GM19452 (cell line): ENCODE results near the gene GLB1L3.
A peak's percentile ranks its signal among the peaks of the same experiment; 100 is the strongest.

ENCODE experiments used
- ATAC-seq: cut with Tn5 transposase; IDR thresholded peaks from one replicate; pipeline ENCODE4 v1.9.1; 2021; ENCODE audit not compliant: unreplicated experiment

GLB1L3 gene

DNA sequence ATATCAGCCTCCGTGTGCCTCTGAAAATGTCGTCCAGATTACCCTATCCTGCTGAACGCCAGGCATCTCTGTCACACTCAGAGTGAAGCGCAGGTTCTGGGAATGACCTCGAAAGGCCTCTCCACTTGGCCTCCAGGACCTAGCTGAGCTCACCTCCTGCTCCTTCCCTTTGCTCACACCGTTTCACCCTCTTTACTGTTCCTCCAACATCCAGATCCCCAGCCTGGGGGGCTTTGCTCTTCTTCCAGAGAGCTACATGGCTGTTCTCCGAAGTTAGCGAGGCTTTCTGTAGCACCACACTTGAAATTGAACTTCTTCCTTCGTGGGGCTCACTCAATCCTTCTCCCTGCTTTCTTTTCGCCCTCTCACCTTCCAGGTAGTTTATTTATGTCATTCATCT lies 83.5 kb downstream of the GLB1L3 start:
- no peak for ATAC-seq

DNA sequence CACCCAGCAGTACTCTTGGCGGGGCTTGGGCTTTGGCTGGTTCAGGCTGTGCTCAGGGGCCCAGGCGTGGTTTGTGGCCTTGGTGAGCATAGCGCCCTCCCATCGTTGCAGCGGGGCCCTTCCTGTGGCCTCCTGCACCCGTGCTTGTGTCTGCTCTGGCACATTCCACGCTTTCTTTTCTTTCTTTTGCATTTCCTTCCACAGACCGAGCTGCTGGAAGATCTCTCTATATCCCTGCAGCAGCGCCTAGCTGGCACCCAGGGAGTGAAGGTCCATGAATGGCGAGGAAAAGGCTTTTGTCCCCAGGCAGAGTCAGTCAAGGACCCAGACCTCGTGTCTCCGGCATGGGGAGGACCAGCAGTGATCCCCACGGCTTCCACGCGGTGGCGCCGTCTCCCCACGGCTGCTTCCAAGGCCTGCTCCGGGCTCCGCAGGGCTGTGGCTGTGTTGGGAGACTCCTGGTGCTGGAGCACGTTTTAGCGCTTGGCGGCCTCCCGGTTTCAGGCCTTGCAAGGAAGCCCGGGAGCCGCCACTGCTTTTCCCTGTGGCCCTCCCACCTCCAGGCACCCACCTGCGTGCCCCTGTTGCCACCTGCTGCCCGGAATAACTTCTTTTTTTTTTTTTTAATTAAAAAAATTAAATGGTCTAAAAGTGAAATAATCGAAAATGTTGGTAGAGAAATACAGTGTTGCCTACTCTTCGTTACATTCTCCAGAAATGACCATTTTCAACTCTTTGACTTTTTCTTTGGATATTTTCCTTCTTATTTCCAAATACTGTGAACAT lies 84.1 kb downstream of the GLB1L3 start:
- ATAC-seq: peak; percentile 91

DNA sequence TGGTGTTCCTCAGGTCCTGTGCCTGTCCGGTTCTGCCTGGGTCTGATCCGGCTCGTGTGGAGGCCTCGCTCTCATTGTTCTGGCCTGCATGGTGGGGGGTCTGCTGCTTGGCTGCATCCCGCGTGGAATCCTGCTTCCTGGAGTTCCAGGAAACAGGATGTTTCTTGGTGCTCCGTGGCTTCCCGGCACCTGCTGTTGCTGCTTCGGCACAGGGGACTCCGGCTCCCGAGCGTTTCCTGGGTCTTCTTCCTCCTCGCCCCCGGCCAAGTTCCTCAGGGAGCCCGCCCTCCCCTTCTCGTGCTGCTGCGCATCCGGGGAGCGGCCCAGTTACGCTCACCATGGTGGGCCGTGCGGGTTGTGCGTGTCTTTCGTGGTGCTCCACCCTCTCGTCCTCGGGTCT lies 85.5 kb downstream of the GLB1L3 start:
- ATAC-seq: no peak

DNA sequence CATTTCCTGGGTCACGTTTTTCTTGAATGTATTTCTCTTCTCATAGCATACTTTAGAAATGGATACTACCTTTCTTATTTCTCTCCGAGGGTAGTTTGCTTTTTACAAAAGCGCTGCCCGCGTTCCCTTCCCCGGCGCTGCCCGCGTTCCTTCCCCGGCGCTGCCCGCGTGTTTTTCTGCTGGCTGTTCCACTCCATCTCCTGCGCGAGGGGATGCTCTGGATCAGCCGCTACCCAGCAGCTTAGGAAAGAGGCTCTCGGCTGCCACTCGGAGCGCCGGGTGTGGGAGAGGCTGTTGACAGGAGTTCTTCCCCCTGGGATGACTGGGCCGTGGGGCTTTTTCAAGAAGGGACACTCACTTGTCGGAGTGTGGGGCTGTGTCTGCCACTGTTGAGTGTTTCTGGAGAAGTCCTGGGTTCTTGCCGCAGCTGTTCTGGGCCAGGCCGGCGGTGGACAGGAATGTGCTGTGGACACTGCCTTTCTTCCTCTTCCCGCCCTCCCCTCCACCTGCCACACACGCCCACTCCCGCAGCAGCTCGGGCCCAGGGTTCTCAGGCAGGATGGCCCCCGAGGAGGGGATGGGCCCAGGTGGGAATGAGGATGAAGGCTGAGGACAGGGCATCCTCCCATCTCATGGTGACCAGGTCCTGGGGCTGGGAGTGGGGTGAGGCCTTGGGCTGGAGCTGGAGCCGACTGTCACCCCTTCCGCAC lies 86.2 kb downstream of the GLB1L3 start:
- ATAC-seq: no peak

DNA sequence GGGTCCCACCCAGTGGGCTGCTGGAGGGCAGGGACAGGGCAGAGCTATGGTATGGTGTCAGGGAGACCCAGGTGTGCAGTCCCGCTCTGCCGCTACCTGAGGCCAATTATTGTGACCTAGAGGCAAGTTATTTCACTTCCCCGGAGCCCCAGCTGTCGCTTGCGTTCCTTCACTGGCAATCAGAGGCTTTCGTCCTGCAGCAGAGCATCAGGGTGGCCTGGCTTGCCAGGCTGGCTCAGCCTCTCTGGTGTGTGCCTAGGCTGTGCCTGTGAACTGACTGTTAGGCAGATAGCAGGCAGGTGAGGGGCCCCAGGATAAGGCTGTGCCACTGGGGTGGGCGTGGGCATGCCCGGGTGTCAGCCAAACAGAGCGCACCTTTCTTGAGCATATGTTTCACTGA lies 87.0 kb downstream of the GLB1L3 start:
- no peak for ATAC-seq

DNA sequence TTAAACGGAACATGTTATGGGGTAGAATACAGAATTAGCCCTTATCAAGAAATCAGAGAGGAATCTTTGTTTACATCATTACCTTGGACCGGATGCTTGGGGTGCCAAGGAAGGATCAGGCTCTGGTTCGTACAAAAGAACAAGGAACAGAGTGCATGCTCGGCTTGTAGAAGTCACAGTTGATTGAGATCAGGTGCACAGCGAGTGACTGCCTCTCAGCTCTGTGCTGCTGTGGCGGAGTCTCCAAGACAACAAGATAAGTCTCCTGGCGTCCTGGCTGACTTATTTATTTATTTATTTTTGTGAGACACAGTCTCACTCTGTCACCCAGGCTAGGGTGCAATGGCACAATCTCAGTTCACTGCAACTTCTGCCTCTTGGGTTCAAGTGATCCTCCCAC lies 87.4 kb downstream of the GLB1L3 start:
- ATAC-seq: no peak

DNA sequence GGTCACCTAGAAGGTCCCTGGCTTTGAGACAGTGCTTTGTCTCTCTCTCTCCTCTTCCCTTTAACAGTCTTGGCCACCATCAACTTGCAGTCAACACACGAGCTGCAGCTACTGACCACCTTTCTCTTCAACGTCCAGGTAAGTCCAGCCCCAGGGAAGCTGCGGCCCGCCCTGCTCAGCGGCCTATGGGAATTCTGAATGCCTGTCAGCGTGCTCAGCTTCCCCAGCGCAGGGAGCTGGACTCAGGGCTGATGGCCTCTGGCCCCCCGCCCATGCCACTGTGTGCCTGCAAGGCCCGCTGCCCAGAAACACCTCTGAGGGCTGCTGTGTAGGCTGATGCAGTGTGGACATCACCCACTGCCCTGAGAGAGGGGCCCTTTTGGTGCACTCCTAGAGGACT lies 88.1 kb downstream of the GLB1L3 start:
- no peak for ATAC-seq

DNA sequence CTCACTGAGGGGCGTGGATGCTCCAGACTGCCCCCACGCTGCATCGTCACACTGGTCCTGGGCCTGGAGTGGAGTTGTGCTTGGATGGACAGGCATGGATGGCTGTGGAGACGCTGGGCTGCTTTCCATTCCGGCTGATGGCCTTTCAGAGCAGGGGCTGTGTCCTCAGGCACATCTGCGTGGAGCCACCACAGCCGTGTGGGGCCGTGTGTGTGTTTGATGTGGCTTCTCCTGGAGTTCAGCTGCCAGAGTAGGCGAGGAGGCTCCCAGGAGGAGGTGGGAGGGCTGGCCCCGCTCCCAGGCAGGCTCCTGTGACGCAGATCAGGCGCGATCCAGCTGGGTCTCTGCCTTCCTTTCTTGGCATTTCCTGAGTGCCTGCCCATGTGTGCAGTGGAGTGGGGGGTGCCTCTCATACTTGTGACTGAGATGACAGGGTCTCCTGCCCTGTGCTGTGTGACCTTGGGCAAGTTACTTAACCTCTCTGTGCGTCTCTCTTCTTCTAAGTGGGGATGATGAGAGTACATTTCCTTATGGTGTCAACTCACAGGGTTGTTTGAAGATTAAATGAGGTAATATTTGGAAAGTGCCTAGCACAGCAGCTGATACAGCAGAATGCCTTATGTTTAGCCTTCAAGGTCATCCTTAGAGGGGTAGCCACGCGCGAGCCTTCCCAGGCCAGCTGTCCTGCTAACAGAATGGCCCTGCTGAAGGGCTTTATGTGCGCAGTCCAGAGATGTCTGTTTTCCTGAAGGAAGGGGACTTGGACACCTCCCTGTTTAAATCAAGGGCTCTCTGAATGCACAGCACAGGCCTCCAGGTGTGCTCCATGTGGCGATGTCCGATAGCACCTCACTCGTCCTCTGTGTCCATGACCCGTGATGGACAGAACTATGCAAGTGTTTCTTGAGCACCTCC lies 89.1 kb downstream of the GLB1L3 start:
- no peak for ATAC-seq

DNA sequence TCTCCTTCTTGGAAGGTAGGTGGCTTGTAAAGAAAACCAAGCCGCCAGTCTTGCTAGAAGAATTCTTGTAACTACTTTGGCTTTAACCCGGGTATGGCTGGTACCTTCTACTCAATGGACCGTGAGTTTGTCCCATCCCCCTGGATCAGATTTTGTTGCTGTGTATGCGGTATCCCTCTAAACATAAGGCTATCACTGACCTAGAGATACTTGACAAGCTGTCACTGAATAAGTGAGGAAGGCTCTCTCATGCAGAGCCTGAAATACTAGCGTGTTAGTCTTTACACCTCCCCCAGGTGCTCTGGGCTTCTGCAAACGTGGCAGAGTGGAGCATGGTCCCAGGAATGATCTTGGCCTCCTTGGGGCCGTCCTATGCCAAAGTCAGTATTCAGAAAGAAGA lies 90.1 kb downstream of the GLB1L3 start:
- ATAC-seq: no peak

DNA sequence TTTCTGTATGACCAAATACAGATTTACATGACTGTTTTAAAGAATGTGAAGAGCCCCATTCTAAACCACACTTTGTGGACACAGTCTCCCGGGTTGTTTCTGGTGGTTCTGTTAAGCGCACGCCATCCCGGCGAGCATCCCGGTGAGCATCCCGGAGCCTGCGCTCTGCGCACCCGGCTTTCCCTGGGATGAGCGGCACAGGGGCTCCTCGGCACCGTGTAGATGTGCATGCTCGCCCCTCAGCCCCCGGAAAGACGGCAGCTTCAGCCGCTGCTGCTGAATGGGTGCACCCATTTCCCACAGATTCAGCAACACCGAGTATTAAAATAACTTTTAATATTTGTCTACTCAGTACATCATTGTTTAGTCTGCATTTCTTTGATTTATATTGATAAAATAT lies 91.6 kb downstream of the GLB1L3 start:
- ATAC-seq: no peak
